Naive thymus-derived CD4-positive, alpha-beta T cell (primary cell): Measurements from ENCODE around the gene LINC01488. TPM values are rescaled to one million over a fixed set of nuclear protein-coding genes. Genes with fewer than 3 reads are reported as not detected.

Experiments
- ATAC-seq: fragments of 150-1000 bp; cut with Tn5 transposase; 2 replicates; pipeline ENCODE4 v1.10.0; 2021; ENCODE audit warnings: mild to moderate bottlenecking, moderate library complexity
- CTCF ChIA-PET: fragments of 350-600 bp; sonication (Branson Sonifier 250); formaldehyde crosslinking; loops from one replicate; lab custom pipeline; 2021; ENCODE audit warnings: antibody characterized with exemption; lab: Charles Lee
- POLR2A ChIA-PET: fragments of 350-600 bp; sonication (Branson Sonifier 250); formaldehyde crosslinking; loops from one replicate; lab custom pipeline; 2021; ENCODE audit warnings: antibody characterized with exemption, inconsistent platforms; lab: Charles Lee
- DNase-seq, 9 donors: peaks; one replicate each; pipeline versions ENCODE4 v3.0.0 to v3.0.0-alpha.2; 2020 to 2022; ENCODE audit warnings: mixed read lengths in 1 of 9
- H3K27ac ChIP-seq: one replicate; pipeline ENCODE4 v1.7.0; 2013; ENCODE audit warnings: mild to moderate bottlenecking, low read depth, low read length, moderate library complexity
- H3K27me3 ChIP-seq, 2 donors: one replicate each; pipeline ENCODE4 v1.7.0; 2013; ENCODE audit warnings: low read length in 2 of 2, mild to moderate bottlenecking in 2 of 2, moderate library complexity in 2 of 2; ENCODE audit not compliant: control insufficient read depth in 2 of 2, insufficient read depth in 2 of 2
- H3K36me3 ChIP-seq, 3 experiments: 1 replicate in 2 of 3; 2 replicates in 1 of 3; pipeline ENCODE4 v1.7.0; 2013; ENCODE audit warnings: low read length in 3 of 3, mild to moderate bottlenecking in 3 of 3, moderate library complexity in 1 of 3; ENCODE audit not compliant: insufficient read depth in 3 of 3, control insufficient read depth in 2 of 3
- H3K4me1 ChIP-seq, 2 donors: one replicate each; pipeline ENCODE4 v1.7.0; 2013; ENCODE audit warnings: low read length in 2 of 2, mild to moderate bottlenecking in 2 of 2, moderate library complexity in 1 of 2; ENCODE audit not compliant: control insufficient read depth in 2 of 2, insufficient read depth in 2 of 2
- H3K4me3 ChIP-seq: 2 replicates; pipeline ENCODE4 v1.7.0; 2013; ENCODE audit warnings: mild to moderate bottlenecking, low read length
- H3K9me3 ChIP-seq, 3 experiments: 1 replicate in 2 of 3; 2 replicates in 1 of 3; pipeline ENCODE4 v1.7.0; 2013; ENCODE audit warnings: low read length in 3 of 3; ENCODE audit not compliant: control insufficient read depth in 2 of 3
- H3K27ac Mint-ChIP-seq, 9 donors: one replicate each; pipeline ENCODE4 v1.8.0; 2020 to 2022; ENCODE audit warnings: mixed read lengths in 9 of 9, mild to moderate bottlenecking in 8 of 9, moderate library complexity in 5 of 9, inconsistent platforms in 2 of 9
- H3K27me3 Mint-ChIP-seq, 5 donors: one replicate each; pipeline ENCODE4 v1.8.0; 2021 to 2022; ENCODE audit warnings: mixed read lengths in 5 of 5, mild to moderate bottlenecking in 1 of 5
- H3K36me3 Mint-ChIP-seq, 5 donors: one replicate each; pipeline ENCODE4 v1.8.0; 2020 to 2022; ENCODE audit warnings: mixed read lengths in 5 of 5, mild to moderate bottlenecking in 3 of 5, inconsistent platforms in 1 of 5
- H3K4me1 Mint-ChIP-seq, 7 donors: one replicate each; pipeline ENCODE4 v1.8.0; 2020 to 2022; ENCODE audit warnings: mixed read lengths in 7 of 7, mild to moderate bottlenecking in 3 of 7, inconsistent platforms in 1 of 7
- H3K4me3 Mint-ChIP-seq, 10 donors: one replicate each; pipeline ENCODE4 v1.8.0; 2020 to 2022; ENCODE audit warnings: mild to moderate bottlenecking in 10 of 10, mixed read lengths in 10 of 10, moderate library complexity in 6 of 10, inconsistent platforms in 2 of 10
- H3K9me3 Mint-ChIP-seq, 11 donors: one replicate each; pipeline ENCODE4 v1.8.0; 2020 to 2022; ENCODE audit warnings: mixed read lengths in 11 of 11, mild to moderate bottlenecking in 4 of 11, inconsistent platforms in 1 of 11, moderate library complexity in 1 of 11
- intact Hi-C, 2 donors: fragments of 100-400 bp; cut with micrococcal nuclease; formaldehyde crosslinking; loops; one replicate each; pipeline ENCODE4 v1.15.1; 2023
- polyA plus RNA-seq, 2 donors: library from polyadenylated mRNA; unstranded; fragments of 300-500 nt; fragmentation: Illumina TruSeq; gene quantifications; one replicate each; pipeline ENCODE4 v1.2.3, GENCODE V29; 2021
- total RNA-seq, 6 experiments: library from RNA in 5 of 6; stranded (reverse) in 5 of 6; gene quantifications; 1 replicate in 5 of 6; 2 replicates in 1 of 6; pipeline ENCODE4 v1.2.3 and lab custom pipeline; 2021 to 2026

The LINC01488 gene
- total RNA-seq (not detected), polyA plus RNA-seq (not detected), total RNA-seq (lab: John Stamatoyannopoulos, UW) (not detected)

GRCh38 chr11:69481393-69481844, at the start of gene LINC01488:
Gene LINC01488 (plus strand): TSS chr11:69481663.
- H3K27ac Mint-ChIP-seq = no peak within 1 kb of the TSS
- CTCF ChIA-PET = no interaction called here
- Histone ChIP-seq H3K36me3 (no peaks in the 10 kb centered on the region), H3K27ac (no peak within 1 kb of the TSS), H3K4me1 (no peaks in the 10 kb centered on the region), H3K4me3 (no peak within 1 kb of the TSS), H3K9me3 (peaks cover 0 to 10% (median 0%) of the 10 kb centered on the region in 3 experiments), H3K27me3 (no peaks in the 10 kb centered on the region)
- intact Hi-C loops = no loop called here
- no peaks in the 10 kb centered on the region for H3K9me3 Mint-ChIP-seq
- no peaks in the 10 kb centered on the region for H3K27me3 Mint-ChIP-seq
- POLR2A ChIA-PET = no interaction called here
- no peaks in the 10 kb centered on the region for H3K36me3 Mint-ChIP-seq
- H3K4me3 Mint-ChIP-seq = no peak within 1 kb of the TSS
- H3K4me1 Mint-ChIP-seq = no peaks in the 10 kb centered on the region
- ATAC-seq (no peak), DNase-seq (no peak)

- ATAC-seq (no peak), DNase-seq (no peak)
- Histone ChIP-seq H3K4me3 (no peak overlapping the region), H3K27me3 (no peaks in the 10 kb centered on the region), H3K9me3 (no peaks in the 10 kb centered on the region), H3K27ac (no peak overlapping the region), H3K4me1 (no peaks in the 10 kb centered on the region), H3K36me3 (no peaks in the 10 kb centered on the region)
- Mint-ChIP-seq H3K4me1 (no peaks in the 10 kb centered on the region), H3K36me3 (no peaks in the 10 kb centered on the region), H3K4me3 (no peak overlapping the region), H3K27ac (no peak overlapping the region), H3K27me3 (peaks cover 0 to 13% (median 4%) of the 10 kb centered on the region in 5 donors), H3K9me3 (peaks cover 0 to 4% (median 0%) of the 10 kb centered on the region in 11 donors)
- ChIA-PET POLR2A (no interaction called here), CTCF (no interaction called here)
- intact Hi-C loops = no loop called here
These were observed 49.3 kb upstream of the LINC01488 start for GRCh38 chr11:69431893-69432738.

- H3K27me3 Mint-ChIP-seq = peaks cover 0 to 13% (median 0%) of the 10 kb centered on the region in 5 donors
- H3K9me3 Mint-ChIP-seq = peaks cover 0 to 4% (median 0%) of the 10 kb centered on the region in 11 donors
- no peak overlapping the region for H3K4me3 Mint-ChIP-seq
- no peaks in the 10 kb centered on the region for H3K4me1 Mint-ChIP-seq
- no peak overlapping the region for H3K4me3 ChIP-seq
- no peaks in the 10 kb centered on the region for H3K36me3 ChIP-seq
- no peaks in the 10 kb centered on the region for H3K27me3 ChIP-seq
- H3K27ac ChIP-seq = no peak overlapping the region
- ATAC-seq = no peak
- intact Hi-C loops = no loop called here
- H3K4me1 ChIP-seq = no peaks in the 10 kb centered on the region
- H3K36me3 Mint-ChIP-seq = no peaks in the 10 kb centered on the region
- DNase-seq = no peak
- POLR2A ChIA-PET = no interaction called here
- no peak overlapping the region for H3K27ac Mint-ChIP-seq
- no peaks in the 10 kb centered on the region for H3K9me3 ChIP-seq
- CTCF ChIA-PET = no interaction called here
These were observed 47.7 kb upstream of the LINC01488 start for GRCh38 chr11:69433741-69434140.

- Histone ChIP-seq H3K27me3 (no peaks in the 10 kb centered on the region), H3K27ac (no peak overlapping the region), H3K4me3 (no peak overlapping the region), H3K4me1 (no peaks in the 10 kb centered on the region), H3K36me3 (no peaks in the 10 kb centered on the region), H3K9me3 (no peaks in the 10 kb centered on the region)
- CTCF ChIA-PET = no interaction called here
- no peak overlapping the region for H3K27ac Mint-ChIP-seq
- H3K27me3 Mint-ChIP-seq = peaks cover 0 to 13% (median 0%) of the 10 kb centered on the region in 5 donors
- ATAC-seq (no peak), DNase-seq (no peak)
- H3K9me3 Mint-ChIP-seq = peaks cover 0 to 4% (median 0%) of the 10 kb centered on the region in 11 donors
- no peaks in the 10 kb centered on the region for H3K4me1 Mint-ChIP-seq
- no peaks in the 10 kb centered on the region for H3K36me3 Mint-ChIP-seq
- POLR2A ChIA-PET = no interaction called here
- intact Hi-C loops = no loop called here
- H3K4me3 Mint-ChIP-seq = no peak overlapping the region
These were observed 47.0 kb upstream of the LINC01488 start for GRCh38 chr11:69434471-69434931.

GRCh38 chr11:69435161-69435986, 46.1 kb upstream of the LINC01488 start:
- no peaks in the 10 kb centered on the region for H3K36me3 ChIP-seq
- no peak overlapping the region for H3K4me3 ChIP-seq
- H3K27me3 ChIP-seq = no peaks in the 10 kb centered on the region
- POLR2A ChIA-PET = no interaction called here
- no peak overlapping the region for H3K4me3 Mint-ChIP-seq
- DNase-seq = no peak
- H3K27ac ChIP-seq = no peak overlapping the region
- peaks cover 0 to 4% (median 0%) of the 10 kb centered on the region in 11 donors for H3K9me3 Mint-ChIP-seq
- no peak overlapping the region for H3K27ac Mint-ChIP-seq
- no peaks in the 10 kb centered on the region for H3K4me1 ChIP-seq
- intact Hi-C loops = no loop called here
- CTCF ChIA-PET = no interaction called here
- H3K36me3 Mint-ChIP-seq = no peaks in the 10 kb centered on the region
- no peaks in the 10 kb centered on the region for H3K9me3 ChIP-seq
- no peaks in the 10 kb centered on the region for H3K4me1 Mint-ChIP-seq
- H3K27me3 Mint-ChIP-seq = peaks cover 0 to 13% (median 0%) of the 10 kb centered on the region in 5 donors
- no peak for ATAC-seq

GRCh38 chr11:69436041-69436982, 45.2 kb upstream of the LINC01488 start:
- no peaks in the 10 kb centered on the region for H3K9me3 ChIP-seq
- ATAC-seq (no peak), DNase-seq (no peak)
- Mint-ChIP-seq H3K27ac (no peak overlapping the region), H3K4me3 (no peak overlapping the region), H3K4me1 (no peaks in the 10 kb centered on the region), H3K27me3 (peaks cover 0 to 11% (median 1%) of the 10 kb centered on the region in 5 donors), H3K9me3 (peaks cover 0 to 4% (median 0%) of the 10 kb centered on the region in 11 donors), H3K36me3 (no peaks in the 10 kb centered on the region)
- no peaks in the 10 kb centered on the region for H3K36me3 ChIP-seq
- H3K4me1 ChIP-seq = no peaks in the 10 kb centered on the region
- CTCF ChIA-PET = no interaction called here
- no peak overlapping the region for H3K27ac ChIP-seq
- POLR2A ChIA-PET = no interaction called here
- intact Hi-C loops = no loop called here
- H3K4me3 ChIP-seq = no peak overlapping the region
- H3K27me3 ChIP-seq = no peaks in the 10 kb centered on the region
